Stimulated activated naive CD4-positive, alpha-beta T cell treated with Interleukin-2 at 50 U/mL for 16 hours (primary cell): ENCODE measurements around the gene OR10G3.
"Not testable (repeated sequence)": the region's sequence is repeated elsewhere in the genome, so short reads cannot be mapped to it uniquely, and the experiment has no call there.

ENCODE experiments used
- DNase-seq: peaks from one replicate; lab custom pipeline; 2025; lab: John Stamatoyannopoulos, UW

Gene OR10G3

GRCh38 chr14:21579976-21580375, at the start of gene OR10G3:
Gene OR10G3, minus strand, starts transcription at chr14:21580076. Its CDS starts 9,332 bp downstream, at chr14:21570744.
- no peak for DNase-seq

- DNase-seq = no peak
These were observed 46.8 kb upstream of the OR10G3 start for GRCh38 chr14:21626491-21627230.

GRCh38 chr14:21617614-21618013, 37.7 kb upstream of the OR10G3 start:
- DNase-seq = no peak

GRCh38 chr14:21614240-21614639, 34.4 kb upstream of the OR10G3 start:
- DNase-seq = no peak

GRCh38 chr14:21612324-21612723, 32.4 kb upstream of the OR10G3 start:
- DNase-seq = no peak

DNA sequence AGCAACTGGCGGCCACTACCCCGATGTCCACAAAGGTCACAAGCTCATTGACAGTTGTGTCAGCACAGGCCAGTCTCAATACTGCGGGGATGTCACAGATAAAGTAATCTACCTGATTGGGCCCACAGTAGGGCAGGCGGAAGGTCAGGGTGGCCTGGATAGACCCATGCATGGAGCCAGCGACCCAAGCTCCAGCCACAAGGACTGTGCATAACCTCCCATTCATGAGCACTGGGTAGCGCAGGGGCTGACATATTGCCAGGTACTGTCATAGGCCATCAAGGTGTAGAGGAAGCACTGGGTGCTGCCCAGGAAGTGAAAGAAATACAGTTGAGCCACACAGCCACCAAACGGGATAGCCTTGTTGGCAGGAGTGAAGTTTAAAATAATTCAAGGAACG, 22.3 kb upstream of the OR10G3 start:
- DNase-seq = not testable (repeated sequence)

DNA sequence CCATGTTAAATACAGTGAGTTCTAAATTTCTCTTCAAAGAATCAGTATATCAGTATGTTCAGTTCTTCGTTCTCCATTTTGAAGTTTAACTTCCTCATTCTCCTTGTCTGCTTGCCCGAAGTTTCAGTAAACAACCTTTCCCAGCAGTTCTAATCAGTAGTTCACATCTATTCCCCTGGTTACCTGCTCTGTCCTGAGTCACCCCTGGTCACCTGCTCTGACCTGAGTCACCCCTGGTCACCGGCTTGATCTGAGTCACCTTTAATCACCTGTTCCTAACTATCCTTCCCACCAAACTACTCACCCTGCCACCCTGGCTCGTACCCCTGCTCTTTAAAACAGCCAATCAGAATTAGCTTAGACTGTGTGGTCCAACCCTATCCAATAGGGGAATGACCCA, 9.4 kb upstream of the OR10G3 start:
- DNase-seq = no peak

- no peak for DNase-seq
These were observed 4.2 kb downstream of the OR10G3 start for GRCh38 chr14:21575661-21576060.

GRCh38 chr14:21572604-21573003, 7.3 kb downstream of the OR10G3 start:
- no peak for DNase-seq

DNA sequence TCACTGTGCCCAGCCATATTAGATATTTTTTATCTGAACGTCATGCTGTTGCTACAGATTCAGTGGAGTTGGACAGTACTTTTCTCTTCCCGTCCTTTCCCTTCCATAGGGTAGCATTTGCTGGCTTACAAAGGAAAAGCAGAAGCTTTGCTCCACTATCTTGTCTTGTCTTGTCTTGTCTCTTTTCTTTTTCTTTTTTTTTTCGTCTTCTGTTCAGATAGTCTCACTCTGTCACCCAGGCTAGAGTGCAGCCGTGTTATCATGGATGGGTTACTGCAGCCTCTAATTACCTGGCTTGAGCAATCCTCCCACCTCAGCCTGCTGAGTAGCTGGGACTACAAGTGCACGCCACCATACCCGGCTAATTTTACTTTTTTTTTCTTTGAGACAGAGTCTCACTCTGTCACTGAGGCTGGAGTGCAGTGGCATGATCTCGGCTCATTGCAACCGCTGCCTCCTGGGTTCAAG, 21.1 kb downstream of the OR10G3 start:
- DNase-seq = no peak

GRCh38 chr14:21557084-21557901, 22.6 kb downstream of the OR10G3 start:
- DNase-seq = peak; percentile 63

DNA sequence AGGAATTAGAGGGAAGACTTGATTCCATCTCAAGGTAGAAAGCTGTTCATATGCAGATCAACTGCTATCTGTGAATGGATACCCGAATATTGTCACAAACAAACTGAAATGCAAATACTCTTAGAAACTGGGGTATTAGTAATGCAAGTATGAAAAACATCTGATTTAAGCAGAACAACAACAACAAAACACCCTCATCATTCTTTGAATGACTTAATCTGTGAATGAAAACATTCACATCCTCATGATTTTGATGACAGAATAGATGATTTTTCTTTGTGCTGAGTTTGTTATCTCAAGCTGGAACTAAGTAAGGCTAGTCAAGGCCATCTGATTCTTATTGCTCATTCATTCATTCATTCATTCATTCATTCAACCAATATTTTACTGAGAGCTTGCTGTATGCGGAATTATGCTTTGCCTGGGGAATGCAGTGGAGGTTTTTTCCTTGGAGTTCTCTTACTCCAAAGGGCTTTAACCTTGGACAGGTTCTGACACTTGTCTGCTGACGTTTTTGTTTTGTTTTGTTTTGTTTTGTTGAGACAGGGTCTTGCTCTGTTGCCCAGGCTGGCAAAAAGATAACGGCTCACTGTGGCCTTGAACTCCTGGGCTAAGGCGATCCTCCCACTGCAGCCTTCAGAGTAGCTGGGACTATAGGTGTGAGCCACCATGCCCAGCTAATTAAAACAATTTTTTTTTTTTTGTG, 23.3 kb downstream of the OR10G3 start:
- no peak for DNase-seq

DNA sequence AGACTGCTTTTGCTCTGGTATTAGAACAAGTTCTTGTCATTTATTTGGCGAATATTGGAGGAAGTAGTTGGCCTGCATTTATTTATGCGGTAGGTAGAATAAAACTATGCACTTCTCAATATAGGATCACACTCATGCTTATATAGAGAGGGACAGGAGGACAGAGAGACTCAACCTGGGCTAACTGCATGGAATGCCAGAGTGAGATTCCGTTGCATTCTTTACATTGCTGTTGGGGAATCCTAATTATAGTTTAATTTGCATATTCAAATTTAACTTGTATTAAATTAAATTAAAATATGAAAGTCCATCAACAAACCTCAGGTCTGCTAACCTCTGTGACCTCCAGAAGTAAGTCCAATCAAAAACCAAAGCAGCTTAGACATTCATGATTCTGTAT, 26.6 kb downstream of the OR10G3 start:
- DNase-seq = no peak

DNA sequence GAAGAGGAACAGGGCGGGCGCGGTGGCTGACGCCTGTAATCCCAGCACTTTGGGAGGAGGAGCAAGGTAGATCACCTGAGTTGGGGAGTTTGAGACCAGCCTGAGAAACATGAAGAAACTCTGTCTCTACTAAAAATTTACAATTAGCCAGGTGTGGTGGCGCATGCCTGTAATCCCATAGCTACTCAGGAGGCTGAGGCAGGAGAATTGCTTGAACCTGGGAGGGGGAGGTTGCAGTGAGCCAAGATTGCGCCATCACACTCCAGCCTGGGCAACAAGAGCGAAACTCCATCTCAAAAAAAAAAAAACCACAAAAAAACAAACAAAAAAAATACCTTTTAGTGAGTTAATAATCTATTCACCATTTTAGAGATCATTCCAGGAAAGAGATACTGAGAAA, 35.3 kb downstream of the OR10G3 start:
- DNase-seq = not testable (repeated sequence)

DNA sequence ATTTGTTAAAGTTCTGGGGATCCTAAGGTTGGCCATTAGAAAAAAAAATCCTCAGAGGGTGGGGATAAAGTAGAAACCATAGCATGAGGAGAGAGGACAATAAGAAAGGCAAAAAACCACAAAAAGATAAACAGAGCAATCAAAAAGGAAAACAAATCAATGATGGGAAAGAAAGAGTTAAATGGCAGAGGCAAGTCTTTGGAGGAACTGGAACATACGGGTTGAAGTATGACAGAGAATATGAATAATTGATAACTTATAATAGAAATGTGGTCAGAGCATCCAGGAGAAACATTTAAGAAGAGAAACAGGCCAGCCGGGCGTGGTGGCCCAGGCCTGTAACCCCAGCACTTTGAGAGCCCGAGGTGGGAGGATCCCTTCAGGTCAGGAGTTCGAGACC, 35.9 kb downstream of the OR10G3 start:
- DNase-seq = no peak

DNA sequence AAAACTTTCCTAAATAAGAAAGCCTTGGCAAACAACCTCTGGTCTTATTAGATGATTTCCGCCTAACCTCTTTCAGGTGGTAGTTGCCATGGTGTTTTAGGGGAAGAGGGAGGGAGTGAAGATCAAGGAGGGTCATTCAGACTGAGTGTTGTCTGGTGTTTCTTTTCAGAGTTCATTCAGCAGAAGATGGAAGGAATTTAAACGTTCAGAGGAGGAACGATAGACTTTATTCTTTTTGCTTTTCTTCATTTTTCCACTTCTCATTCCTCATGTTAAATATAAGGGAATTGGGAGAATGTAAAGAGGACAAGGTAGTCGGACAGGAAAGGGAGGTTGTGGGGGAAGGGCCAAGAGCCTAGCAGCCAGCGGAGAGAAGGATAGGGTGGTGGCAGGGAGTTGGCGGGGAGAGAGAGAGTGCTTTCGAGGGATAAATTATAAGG, 36.3 kb downstream of the OR10G3 start:
- DNase-seq = no peak

- no peak for DNase-seq
These were observed 38.3 kb downstream of the OR10G3 start for GRCh38 chr14:21541413-21542074.

GRCh38 chr14:21539189-21539940, 40.5 kb downstream of the OR10G3 start:
- no peak for DNase-seq

DNA sequence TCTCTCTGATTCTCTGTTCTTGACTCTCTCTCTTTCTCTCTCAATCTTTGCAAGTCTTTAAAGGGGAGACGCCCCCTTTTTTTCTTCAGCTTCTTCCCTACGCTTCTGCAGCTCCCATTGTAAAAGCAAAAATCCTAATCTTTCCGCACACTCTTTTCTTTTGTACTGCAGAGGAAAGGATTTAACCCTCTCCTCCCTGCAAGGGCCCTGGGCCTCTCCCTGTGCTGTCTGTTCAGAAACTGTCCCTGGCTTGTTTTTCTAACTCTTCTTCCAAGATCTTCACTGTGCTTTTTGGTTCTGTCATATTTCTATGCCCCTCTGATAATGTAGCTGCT, 42.8 kb downstream of the OR10G3 start:
- DNase-seq = no peak

GRCh38 chr14:21536418-21537089, 43.3 kb downstream of the OR10G3 start:
- DNase-seq = no peak
